GM21786 (cell line): ENCODE data around the gene CHST14.
A peak's percentile ranks its signal among the peaks of the same experiment; 100 is the strongest.

Experiments
- ATAC-seq: cut with Tn5 transposase; IDR thresholded peaks from one replicate; pipeline ENCODE4 v1.9.1; 2021; ENCODE audit not compliant: unreplicated experiment

The CHST14 gene

GRCh38 chr15:40440743-40441564, 29.8 kb upstream of the CHST14 start, which contains the start of gene BAHD1:
BAHD1 (plus strand) TSS chr15:40440953; CDS start chr15:40458465, 17,512 bp downstream.
- peak; percentile 89 for ATAC-seq

GRCh38 chr15:40441565-40442531, 28.9 kb upstream of the CHST14 start:
- peak; percentile 3 for ATAC-seq

DNA sequence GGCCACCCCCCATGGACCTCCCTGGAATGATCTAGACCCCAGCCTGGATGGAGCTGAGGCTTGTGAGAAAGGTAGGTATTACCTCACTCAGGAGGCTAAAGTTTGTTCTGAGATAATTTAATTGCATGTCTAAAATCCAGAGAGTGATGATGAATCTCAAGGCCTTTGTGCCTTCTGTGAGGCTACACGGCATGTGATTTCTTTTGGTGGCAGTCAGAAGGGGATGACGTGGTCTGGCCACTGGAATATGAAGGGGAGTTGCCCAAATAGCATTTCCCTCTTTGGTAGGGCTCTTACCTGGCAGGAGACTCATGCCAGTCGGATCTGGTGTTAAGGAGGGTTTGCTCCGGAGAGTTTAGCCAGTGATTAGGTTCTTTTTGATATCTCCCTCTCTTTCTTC, 27.5 kb upstream of the CHST14 start:
- no peak for ATAC-seq

GRCh38 chr15:40443846-40444245, 26.9 kb upstream of the CHST14 start:
- no peak for ATAC-seq

GRCh38 chr15:40444736-40445135, 26.0 kb upstream of the CHST14 start:
- no peak for ATAC-seq

DNA sequence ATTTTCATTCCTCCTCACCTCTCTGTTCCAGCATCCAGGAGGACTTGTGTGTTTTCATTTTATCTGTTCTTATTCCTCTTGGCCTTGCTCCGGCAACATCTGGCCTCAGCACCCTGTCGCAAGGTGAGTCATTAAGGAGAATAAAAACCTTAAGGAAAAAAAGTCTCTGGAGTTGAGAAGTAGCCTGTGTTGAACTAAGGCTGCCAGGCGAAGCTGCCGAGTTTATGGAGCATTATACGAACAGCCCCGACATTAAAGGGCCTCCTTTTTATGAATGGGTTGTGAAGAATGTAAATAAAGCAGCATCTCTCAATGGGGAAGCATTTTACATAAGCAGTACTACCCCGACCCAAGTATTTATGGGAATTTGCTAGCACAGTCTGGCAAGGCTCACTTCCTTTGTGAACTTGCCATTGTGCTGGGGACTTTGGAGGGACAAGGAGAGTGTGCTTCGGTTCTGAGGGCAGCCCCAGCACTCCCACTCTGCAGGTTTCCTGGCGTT, 25.3 kb upstream of the CHST14 start:
- ATAC-seq: no peak

- ATAC-seq: no peak
These were observed 24.6 kb upstream of the CHST14 start for GRCh38 chr15:40446144-40446543.

- no peak for ATAC-seq
These were observed 22.4 kb upstream of the CHST14 start for GRCh38 chr15:40448354-40448753.

GRCh38 chr15:40449275-40449674, 21.5 kb upstream of the CHST14 start:
- ATAC-seq: no peak

GRCh38 chr15:40450047-40450446, 20.7 kb upstream of the CHST14 start:
- ATAC-seq: no peak

DNA sequence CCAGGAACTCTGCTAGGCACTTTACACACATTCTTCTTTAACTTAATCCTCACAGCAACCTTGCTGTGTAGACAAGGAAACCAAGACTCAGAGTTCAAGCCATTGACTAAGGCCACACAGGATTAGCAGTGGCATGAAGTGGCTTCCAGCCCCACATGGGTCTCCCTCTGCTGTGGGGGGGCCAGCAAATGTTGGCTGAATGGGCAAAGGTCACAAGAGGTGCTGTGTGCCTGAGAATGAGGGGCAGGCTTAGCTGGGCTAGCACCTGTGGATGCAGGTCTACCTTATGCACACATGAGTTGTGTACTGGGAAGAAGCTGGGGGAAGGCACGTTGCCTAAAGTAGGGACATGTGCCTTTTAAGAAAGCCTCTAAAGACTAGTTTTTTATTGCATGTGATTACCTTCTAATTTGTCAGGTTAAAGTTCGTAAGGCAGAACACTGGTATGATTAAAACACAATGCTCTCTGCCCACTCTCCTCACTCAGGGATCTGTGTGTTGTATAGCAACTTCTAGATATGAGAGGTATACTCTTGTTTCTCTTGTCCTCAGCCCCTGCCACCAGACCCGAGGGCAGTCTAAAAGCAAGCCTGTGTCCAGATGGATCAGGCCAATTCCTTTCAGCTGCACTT, 19.1 kb upstream of the CHST14 start:
- no peak for ATAC-seq

GRCh38 chr15:40452296-40453090, 18.3 kb upstream of the CHST14 start:
- ATAC-seq: peak; percentile 61

- peak; percentile 47 for ATAC-seq
These were observed 16.8 kb upstream of the CHST14 start for GRCh38 chr15:40453941-40454340.

GRCh38 chr15:40454904-40455391, 15.8 kb upstream of the CHST14 start:
- no peak for ATAC-seq

- ATAC-seq: no peak
These were observed 14.5 kb upstream of the CHST14 start for GRCh38 chr15:40456299-40456712.

GRCh38 chr15:40456738-40457137, 14.0 kb upstream of the CHST14 start:
- ATAC-seq: no peak

GRCh38 chr15:40458495-40459371, 12.1 kb upstream of the CHST14 start:
- ATAC-seq: no peak

GRCh38 chr15:40459391-40460015, 11.3 kb upstream of the CHST14 start:
- ATAC-seq: no peak

DNA sequence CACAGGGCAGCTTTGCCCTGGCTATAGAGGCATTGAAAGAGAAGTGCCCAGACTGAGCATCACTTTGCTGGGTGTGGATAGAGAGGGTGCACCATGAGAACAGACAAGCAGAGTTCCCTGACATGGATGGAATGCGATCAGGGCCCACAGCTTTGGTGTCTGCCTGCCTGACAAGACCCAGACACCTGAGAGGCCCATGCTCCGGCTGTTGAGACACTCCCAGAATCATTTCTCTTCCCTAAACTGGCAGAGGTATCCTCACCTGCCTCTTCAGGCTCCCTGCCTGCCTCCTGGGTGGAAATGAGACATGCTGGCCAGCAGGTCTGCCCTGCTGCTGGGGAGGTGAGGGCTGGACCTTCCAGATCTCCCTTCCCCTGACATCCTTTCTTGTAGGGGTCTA, 10.4 kb upstream of the CHST14 start:
- ATAC-seq: no peak
